Fibroblast of villous mesenchyme (primary cell): Measurements from ENCODE around the gene KIAA1671. TPM values are rescaled to one million over a fixed set of nuclear protein-coding genes. Genes with fewer than 3 reads are reported as not detected.

Experiments
- DNase-seq: peaks from one replicate; pipeline ENCODE4 v3.0.0-alpha.2; 2010; ENCODE audit warnings: low read depth
- H3K4me3 ChIP-seq: 2 replicates; pipeline ENCODE4 v1.5.1; 2011; ENCODE audit warnings: low read depth, mild to moderate bottlenecking, low read length
- CTCF ChIP-seq: IDR thresholded peaks from 2 replicates; pipeline ENCODE4 v1.5.1; 2012; ENCODE audit warnings: low read depth, mild to moderate bottlenecking, low read length; ENCODE audit not compliant: insufficient read depth
- total RNA-seq: library from RNA; depleted of rRNA; stranded (reverse); fragments of >200 nt; gene quantifications from 2 replicates; pipeline ENCODE4 v1.2.3, GENCODE V29; 2012

Gene KIAA1671
- total RNA-seq, 1 donor = 3.5 TPM

- no peak for DNase-seq
- no peak for TF ChIP-seq CTCF
- H3K4me3 ChIP-seq = no peak overlapping the region
These were observed 41.7 kb downstream of the KIAA1671 start for GRCh38 chr22:24994070-24994763.

- no peak for TF ChIP-seq CTCF
- DNase-seq = no peak
- no peak overlapping the region for H3K4me3 ChIP-seq
These were observed 43.2 kb downstream of the KIAA1671 start for GRCh38 chr22:24995649-24996180.

- H3K4me3 ChIP-seq = peak overlapping the region; percentile 3
- peak; percentile 58 for DNase-seq
- no peak for TF ChIP-seq CTCF
These were observed 44.0 kb downstream of the KIAA1671 start for GRCh38 chr22:24996420-24996952.

- DNase-seq = no peak
- no peak for TF ChIP-seq CTCF
These were observed 44.5 kb downstream of the KIAA1671 start for GRCh38 chr22:24997023-24997422.

GRCh38 chr22:25000686-25001085 lies 48.2 kb downstream of the KIAA1671 start:
- no peak for DNase-seq
- no peak for TF ChIP-seq CTCF
- H3K4me3 ChIP-seq = no peak overlapping the region

More at GRCh38 chr22:24997023-24997422, 44.5 kb downstream of the KIAA1671 start:
- no peak overlapping the region for H3K4me3 ChIP-seq

- TF ChIP-seq CTCF = no peak
- no peak overlapping the region for H3K4me3 ChIP-seq
- DNase-seq = no peak
These were observed 49.9 kb downstream of the KIAA1671 start for GRCh38 chr22:25002241-25002985.
